LNCaP clone FGC (cell line): ENCODE data around the gene APBB2.

Experiments used
- DNase-seq: peaks from one replicate; pipeline ENCODE4 v3.0.0-alpha.2; 2011; ENCODE audit warnings: low read depth
- H3K4me3 ChIP-seq: 2 replicates; pipeline ENCODE4 v1.5.1; 2011; ENCODE audit warnings: mild to moderate bottlenecking, low read depth, low read length, control low read depth
- CTCF ChIP-seq: IDR thresholded peaks from 2 replicates; pipeline ENCODE4 v1.5.1; 2012; ENCODE audit warnings: mild to moderate bottlenecking; ENCODE audit not compliant: control insufficient read depth, insufficient read depth; ENCODE audit errors: extremely low read depth

Gene APBB2

DNA sequence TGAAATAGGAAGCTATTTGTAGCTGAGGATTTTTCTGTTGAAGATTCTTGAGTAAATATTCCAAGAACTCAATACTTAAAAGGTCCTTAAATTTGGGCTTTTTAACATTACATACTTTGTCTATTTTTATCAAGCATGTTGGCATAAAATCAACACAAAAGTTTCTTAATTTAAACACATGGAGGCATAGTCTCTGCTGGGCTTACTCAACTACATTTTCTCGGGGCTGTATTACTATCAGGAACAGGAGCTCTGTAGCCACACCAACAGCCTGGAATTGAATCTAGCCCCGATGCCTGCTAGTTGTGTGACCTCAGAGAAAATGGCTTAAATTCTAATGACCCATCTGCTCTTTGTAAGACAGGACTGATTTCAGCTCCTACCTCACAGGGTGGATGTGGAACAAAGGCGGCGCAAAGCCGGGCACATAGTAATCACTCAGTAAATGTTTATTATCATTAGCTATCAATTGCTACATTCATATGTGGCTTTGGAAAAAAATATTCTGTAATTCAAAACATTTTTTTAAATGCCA lies 257.6 kb downstream of the APBB2 start:
- H3K4me3 ChIP-seq, result no peak overlapping the region
- no peak for DNase-seq
- no peak for TF ChIP-seq CTCF

GRCh38 chr4:40954088-40954668 lies 260.2 kb downstream of the APBB2 start:
- DNase-seq, result no peak
- H3K4me3 ChIP-seq, result no peak overlapping the region
- TF ChIP-seq CTCF, result no peak

GRCh38 chr4:40953283-40954087 lies 260.9 kb downstream of the APBB2 start:
- no peak overlapping the region for H3K4me3 ChIP-seq
- no peak for DNase-seq
- TF ChIP-seq CTCF, result no peak

GRCh38 chr4:40952672-40953071 lies 261.7 kb downstream of the APBB2 start:
- no peak for TF ChIP-seq CTCF
- H3K4me3 ChIP-seq, result no peak overlapping the region
- no peak for DNase-seq

DNA sequence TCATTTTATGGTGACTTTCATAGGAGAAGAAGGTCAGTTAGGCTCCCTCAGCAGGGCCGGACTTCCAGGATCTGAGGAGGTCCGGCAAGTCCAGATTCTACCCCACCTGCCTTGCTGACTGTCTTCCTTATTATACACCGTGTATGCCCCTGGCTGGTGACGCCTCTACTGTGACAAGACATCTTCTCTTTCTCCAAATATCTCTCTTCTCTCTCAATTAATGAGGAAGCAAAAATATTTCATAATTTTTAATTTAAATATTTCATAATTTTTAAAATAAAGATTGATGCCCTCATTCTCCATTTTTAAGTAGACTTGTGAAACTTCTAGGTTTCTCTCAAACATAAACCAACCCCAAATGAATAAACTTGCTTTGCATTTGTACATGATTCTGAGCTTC lies 262.1 kb downstream of the APBB2 start:
- TF ChIP-seq CTCF, result no peak
- H3K4me3 ChIP-seq, result no peak overlapping the region
- DNase-seq, result no peak

DNA sequence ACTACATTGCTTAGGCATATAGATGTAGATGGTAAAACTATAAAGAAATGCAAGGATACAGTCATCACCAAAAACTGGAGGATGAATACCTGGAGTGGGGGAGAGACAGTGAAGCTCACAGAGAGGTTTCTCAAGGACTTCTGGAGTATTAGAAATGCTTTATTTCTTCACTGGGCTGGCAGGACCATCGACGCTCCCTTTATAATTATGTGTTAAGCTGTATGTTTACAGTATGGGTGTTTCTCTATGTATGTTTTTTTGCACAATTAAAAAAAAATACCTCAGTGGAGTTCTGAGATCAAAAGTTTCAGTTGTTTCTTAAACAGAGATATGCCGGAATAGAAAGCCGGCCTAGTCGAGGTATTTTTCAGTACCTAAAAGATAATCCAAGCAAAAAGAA lies 263.3 kb downstream of the APBB2 start:
- no peak overlapping the region for H3K4me3 ChIP-seq
- DNase-seq, result no peak
- TF ChIP-seq CTCF, result no peak
